Measurements from ENCODE around the gene PRKN.

The PRKN gene

DNA sequence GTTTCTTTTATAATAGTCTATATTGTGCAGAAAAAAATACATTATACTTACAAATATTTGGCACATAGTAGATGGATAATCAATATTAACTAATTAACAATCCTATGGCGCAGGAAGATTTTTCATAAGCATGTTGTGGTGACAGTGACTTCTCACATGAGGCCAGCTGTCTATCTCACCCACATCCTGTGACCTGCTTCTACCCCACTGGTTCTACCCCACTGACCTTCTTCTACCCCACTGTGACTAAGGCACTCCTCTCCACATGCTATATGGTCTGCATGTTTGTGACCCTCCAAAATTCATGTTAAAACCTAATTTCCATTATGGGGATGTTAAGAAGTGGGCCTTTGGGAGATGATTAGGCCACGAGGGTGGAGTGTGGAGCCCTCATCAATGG lies 1058.9 kb downstream of the PRKN start:
- no peaks in the 10 kb centered on the region for H3K9me3 ChIP-seq (ENCODE audit: control insufficient read depth, low read length)
- no peak overlapping the region for H3K27ac ChIP-seq (ENCODE audit: low read length, poor library complexity, severe bottlenecking)
- H4K8ac ChIP-seq (ENCODE audit: low read length) = no peak overlapping the region
- no peaks in the 10 kb centered on the region for H3K79me1 ChIP-seq (replicated peaks; ENCODE audit: low read length, poor library complexity, severe bottlenecking)
- no peak overlapping the region for H3K9ac ChIP-seq (ENCODE audit: low read length)
- H2BK15ac ChIP-seq (ENCODE audit: low read depth, poor library complexity, severe bottlenecking) = no peak overlapping the region
- no peak overlapping the region for H3K4me2 ChIP-seq (ENCODE audit: low read length, poor library complexity, severe bottlenecking)
- H2AFZ ChIP-seq (ENCODE audit: low read depth, low read length) = no peak overlapping the region
- H2BK12ac ChIP-seq (ENCODE audit: low read length in 2 of 2) = no peak overlapping the region
- H2BK5ac ChIP-seq (ENCODE audit: low read depth, low read length, poor library complexity, severe bottlenecking) = no peak overlapping the region
- H2BK120ac ChIP-seq (ENCODE audit: low read depth, low read length) = no peak overlapping the region
- H4K91ac ChIP-seq (ENCODE audit: low read length) = no peak overlapping the region
- WGBS = 66% methylated on average over 2 of the region's 2 CpGs
- H3K27me3 ChIP-seq (ENCODE audit: control insufficient read depth in 1 of 2, insufficient read depth in 1 of 2, low read length in 2 of 2) = no peaks in the 10 kb centered on the region
- H3K23ac ChIP-seq (ENCODE audit: low read length in 2 of 2) = no peak overlapping the region
- H2AK5ac ChIP-seq (ENCODE audit: low read length, severe bottlenecking) = no peak overlapping the region
- no peaks in the 10 kb centered on the region for H3K36me3 ChIP-seq (ENCODE audit: control insufficient read depth in 1 of 2, insufficient read depth in 2 of 2, low read depth in 1 of 2, low read length in 2 of 2)
- H3K14ac ChIP-seq (ENCODE audit: low read length in 2 of 2) = no peak overlapping the region
- H3K4me1 ChIP-seq (ENCODE audit: control insufficient read depth, insufficient read depth, low read depth, low read length) = peaks cover 2% of the 10 kb centered on the region
- no peak for DNase-seq
- H3K4me3 ChIP-seq (ENCODE audit: insufficient read depth in 1 of 2, low read depth in 1 of 2, low read length in 2 of 2) = no peak overlapping the region
- H3K18ac ChIP-seq (ENCODE audit: low read depth in 1 of 2, low read length in 2 of 2) = no peak overlapping the region
- no peak overlapping the region for H3K4ac ChIP-seq (ENCODE audit: low read depth in 1 of 2, low read length in 2 of 2)

DNA sequence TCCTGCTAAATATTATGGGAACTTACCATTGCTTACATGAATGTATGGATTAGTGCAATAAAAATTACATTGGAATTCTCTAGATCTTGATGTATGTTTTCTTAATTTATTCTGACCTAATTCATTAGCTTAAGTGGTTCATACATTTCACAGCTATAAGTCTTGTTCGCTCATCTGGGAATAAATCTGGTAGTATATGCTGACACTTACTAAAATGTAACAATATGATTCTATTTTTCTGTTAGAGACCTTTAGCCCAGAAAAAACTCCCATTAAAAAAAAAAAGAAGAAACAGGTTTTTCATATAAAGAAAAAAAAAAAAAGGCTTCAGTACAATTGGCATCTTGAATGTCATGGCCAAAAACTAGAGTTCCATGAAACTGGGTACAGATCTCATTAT lies 1059.6 kb downstream of the PRKN start:
- Histone ChIP-seq H2BK12ac (ENCODE audit: low read length in 2 of 2) (no peak overlapping the region), H3K14ac (ENCODE audit: low read length in 2 of 2) (no peak overlapping the region), H2AK5ac (ENCODE audit: low read length, severe bottlenecking) (no peak overlapping the region), H3K9me3 (ENCODE audit: control insufficient read depth, low read length) (no peaks in the 10 kb centered on the region), H2AFZ (ENCODE audit: low read depth, low read length) (no peak overlapping the region), H3K36me3 (ENCODE audit: control insufficient read depth in 1 of 2, insufficient read depth in 2 of 2, low read depth in 1 of 2, low read length in 2 of 2) (no peaks in the 10 kb centered on the region), H2BK120ac (ENCODE audit: low read depth, low read length) (no peak overlapping the region), H3K4me3 (ENCODE audit: insufficient read depth in 1 of 2, low read depth in 1 of 2, low read length in 2 of 2) (no peak overlapping the region), H2BK5ac (ENCODE audit: low read depth, low read length, poor library complexity, severe bottlenecking) (no peak overlapping the region), H3K27me3 (ENCODE audit: control insufficient read depth in 1 of 2, insufficient read depth in 1 of 2, low read length in 2 of 2) (no peaks in the 10 kb centered on the region), H3K79me1 (replicated peaks; ENCODE audit: low read length, poor library complexity, severe bottlenecking) (no peaks in the 10 kb centered on the region), H3K23ac (ENCODE audit: low read length in 2 of 2) (no peak overlapping the region), H3K4ac (ENCODE audit: low read depth in 1 of 2, low read length in 2 of 2) (no peak overlapping the region), H3K4me2 (ENCODE audit: low read length, poor library complexity, severe bottlenecking) (no peak overlapping the region), H4K91ac (ENCODE audit: low read length) (no peak overlapping the region), H3K27ac (ENCODE audit: low read length, poor library complexity, severe bottlenecking) (no peak overlapping the region), H4K8ac (ENCODE audit: low read length) (no peak overlapping the region), H3K9ac (ENCODE audit: low read length) (no peak overlapping the region), H3K4me1 (ENCODE audit: control insufficient read depth, insufficient read depth, low read depth, low read length) (peaks cover under 1% of the 10 kb centered on the region), H2BK15ac (ENCODE audit: low read depth, poor library complexity, severe bottlenecking) (no peak overlapping the region), H3K18ac (ENCODE audit: low read depth in 1 of 2, low read length in 2 of 2) (no peak overlapping the region)
- DNase-seq = no peak
- no CpG with 5 or more reads among the region's 1 CpG for WGBS

GRCh38 chr6:161663682-161664081 lies 1063.9 kb downstream of the PRKN start:
- Histone ChIP-seq H3K27ac (ENCODE audit: low read length, poor library complexity, severe bottlenecking) (no peak overlapping the region), H2BK120ac (ENCODE audit: low read depth, low read length) (no peak overlapping the region), H3K14ac (ENCODE audit: low read length in 2 of 2) (no peak overlapping the region), H3K36me3 (ENCODE audit: control insufficient read depth in 1 of 2, insufficient read depth in 2 of 2, low read depth in 1 of 2, low read length in 2 of 2) (no peaks in the 10 kb centered on the region), H2AK5ac (ENCODE audit: low read length, severe bottlenecking) (no peak overlapping the region), H3K23ac (ENCODE audit: low read length in 2 of 2) (no peak overlapping the region), H4K8ac (ENCODE audit: low read length) (no peak overlapping the region), H3K4ac (ENCODE audit: low read depth in 1 of 2, low read length in 2 of 2) (no peak overlapping the region), H3K18ac (ENCODE audit: low read depth in 1 of 2, low read length in 2 of 2) (no peak overlapping the region), H3K9me3 (ENCODE audit: control insufficient read depth, low read length) (peaks cover 3% of the 10 kb centered on the region), H3K9ac (ENCODE audit: low read length) (no peak overlapping the region), H3K27me3 (ENCODE audit: control insufficient read depth in 1 of 2, insufficient read depth in 1 of 2, low read length in 2 of 2) (no peaks in the 10 kb centered on the region), H2BK12ac (ENCODE audit: low read length in 2 of 2) (no peak overlapping the region), H2BK5ac (ENCODE audit: low read depth, low read length, poor library complexity, severe bottlenecking) (no peak overlapping the region), H3K4me3 (ENCODE audit: insufficient read depth in 1 of 2, low read depth in 1 of 2, low read length in 2 of 2) (no peak overlapping the region), H2AFZ (ENCODE audit: low read depth, low read length) (no peak overlapping the region), H3K4me1 (ENCODE audit: control insufficient read depth, insufficient read depth, low read depth, low read length) (peaks cover 4% of the 10 kb centered on the region), H4K91ac (ENCODE audit: low read length) (no peak overlapping the region), H3K79me1 (replicated peaks; ENCODE audit: low read length, poor library complexity, severe bottlenecking) (no peaks in the 10 kb centered on the region), H3K4me2 (ENCODE audit: low read length, poor library complexity, severe bottlenecking) (no peak overlapping the region), H2BK15ac (ENCODE audit: low read depth, poor library complexity, severe bottlenecking) (no peak overlapping the region)
- 83% methylated on average over 6 of the region's 8 CpGs for WGBS
- DNase-seq = no peak

GRCh38 chr6:161660666-161661571 lies 1066.6 kb downstream of the PRKN start:
- WGBS = 78% methylated on average over 9 of the region's 10 CpGs
- H4K8ac ChIP-seq (ENCODE audit: low read length) = no peak overlapping the region

More at GRCh38 chr6:161660666-161661571, 1066.6 kb downstream of the PRKN start:
- Histone ChIP-seq H3K4me3 (ENCODE audit: insufficient read depth in 1 of 2, low read depth in 1 of 2, low read length in 2 of 2) (no peak overlapping the region), H2AK5ac (ENCODE audit: low read length, severe bottlenecking) (no peak overlapping the region), H2AFZ (ENCODE audit: low read depth, low read length) (no peak overlapping the region), H3K4me1 (ENCODE audit: control insufficient read depth, insufficient read depth, low read depth, low read length) (peaks cover 10% of the 10 kb centered on the region), H2BK120ac (ENCODE audit: low read depth, low read length) (no peak overlapping the region), H2BK15ac (ENCODE audit: low read depth, poor library complexity, severe bottlenecking) (no peak overlapping the region), H3K27ac (ENCODE audit: low read length, poor library complexity, severe bottlenecking) (no peak overlapping the region), H3K27me3 (ENCODE audit: control insufficient read depth in 1 of 2, insufficient read depth in 1 of 2, low read length in 2 of 2) (no peaks in the 10 kb centered on the region), H3K9me3 (ENCODE audit: control insufficient read depth, low read length) (peaks cover 3% of the 10 kb centered on the region), H3K4ac (ENCODE audit: low read depth in 1 of 2, low read length in 2 of 2) (no peak overlapping the region), H3K4me2 (ENCODE audit: low read length, poor library complexity, severe bottlenecking) (no peak overlapping the region), H3K36me3 (ENCODE audit: control insufficient read depth in 1 of 2, insufficient read depth in 2 of 2, low read depth in 1 of 2, low read length in 2 of 2) (no peaks in the 10 kb centered on the region), H3K9ac (ENCODE audit: low read length) (no peak overlapping the region), H3K23ac (ENCODE audit: low read length in 2 of 2) (no peak overlapping the region), H2BK5ac (ENCODE audit: low read depth, low read length, poor library complexity, severe bottlenecking) (no peak overlapping the region), H2BK12ac (ENCODE audit: low read length in 2 of 2) (no peak overlapping the region), H4K91ac (ENCODE audit: low read length) (no peak overlapping the region), H3K79me1 (replicated peaks; ENCODE audit: low read length, poor library complexity, severe bottlenecking) (no peaks in the 10 kb centered on the region), H3K18ac (ENCODE audit: low read depth in 1 of 2, low read length in 2 of 2) (no peak overlapping the region), H3K14ac (ENCODE audit: low read length in 2 of 2) (no peak overlapping the region)
- no peak for DNase-seq
